OCI-LY7 (cell line): Measurements from ENCODE around the gene TTC33. TPM values are rescaled to one million over a fixed set of nuclear protein-coding genes. Genes with fewer than 3 reads are reported as not detected.
"Not testable (repeated sequence)": the region's sequence is repeated elsewhere in the genome, so short reads cannot be mapped to it uniquely, and the experiment has no call there.

ENCODE experiments used
- BruUV-seq: library from RNA; stranded (reverse); fragments of 400-500 nt; replicated peaks from 2 replicates; lab custom pipeline; 2021; lab: Mats Ljungman, UMichigan
- CTCF ChIA-PET: fragments of 300-600 bp; sonication (Branson Sonifier 250); formaldehyde crosslinking; loops from one replicate; lab custom pipeline; 2022; ENCODE audit warnings: antibody characterized with exemption; ENCODE audit not compliant: unreplicated experiment; lab: Charles Lee
- POLR2A ChIA-PET: fragments of 300-600 bp; sonication (Branson Sonifier 250); formaldehyde crosslinking; loops from one replicate; lab custom pipeline; 2022; ENCODE audit warnings: antibody characterized with exemption; lab: Charles Lee
- DNase-seq: peaks from one replicate; pipeline ENCODE4 v3.0.0-alpha.2; 2015; ENCODE audit warnings: low spot score
- H2AFZ ChIP-seq: fragments of 200-600 bp; sonication (generic), shearing (Covaris generic); 2 replicates; pipeline ENCODE4 v1.6.1; 2014; ENCODE audit warnings: mild to moderate bottlenecking, antibody characterized with exemption, low read length, moderate library complexity
- H3K27ac ChIP-seq: fragments of 200-600 bp; sonication (generic); 2 replicates; pipeline ENCODE4 v1.5.1; 2014; ENCODE audit warnings: mixed run types, low read depth, mild to moderate bottlenecking, moderate library complexity, low read length, inconsistent platforms; ENCODE audit not compliant: poor library complexity, severe bottlenecking
- H3K36me3 ChIP-seq: fragments of 200-600 bp; sonication (generic); 2 replicates; pipeline ENCODE4 v1.6.1; 2014; ENCODE audit warnings: mild to moderate bottlenecking, antibody characterized with exemption, low read length, moderate library complexity, mixed read lengths; ENCODE audit not compliant: insufficient read depth
- H3K4me1 ChIP-seq: fragments of 200-600 bp; sonication (generic); 2 replicates; pipeline ENCODE4 v1.5.1; 2014; ENCODE audit warnings: mild to moderate bottlenecking, low read length; ENCODE audit not compliant: insufficient read depth, poor library complexity, severe bottlenecking
- H3K4me2 ChIP-seq: fragments of 200-600 bp; sonication (generic); 2 replicates; pipeline ENCODE4 v1.6.1; 2014; ENCODE audit warnings: mild to moderate bottlenecking, low read length
- H3K4me3 ChIP-seq: fragments of 200-600 bp; sonication (generic); 2 replicates; pipeline ENCODE4 v1.5.1; 2014; ENCODE audit warnings: mild to moderate bottlenecking, low read depth, low read length; ENCODE audit not compliant: poor library complexity, severe bottlenecking
- H3K79me2 ChIP-seq: fragments of 200-600 bp; sonication (generic); 2 replicates; pipeline ENCODE4 v1.6.1; 2016; ENCODE audit warnings: low read depth, mild to moderate bottlenecking, low read length, moderate library complexity, mixed read lengths; ENCODE audit not compliant: insufficient read depth
- H3K9me2 ChIP-seq: fragments of 200-600 bp; sonication (generic); 2 replicates; pipeline ENCODE4 v1.6.1; 2016; ENCODE audit warnings: mild to moderate bottlenecking, low read length, mixed read lengths; ENCODE audit not compliant: insufficient read depth
- H3K9me3 ChIP-seq: fragments of 200-600 bp; sonication (generic); 2 replicates; pipeline ENCODE4 v1.6.1; 2014; ENCODE audit warnings: mild to moderate bottlenecking, mixed run types, low read length, mixed read lengths
- H4K20me1 ChIP-seq: fragments of 200-600 bp; sonication (generic); 2 replicates; pipeline ENCODE4 v1.6.1; 2014; ENCODE audit warnings: mild to moderate bottlenecking, antibody characterized with exemption, low read length, moderate library complexity, mixed read lengths; ENCODE audit not compliant: insufficient read depth
- CTCF ChIP-seq: fragments of 200-600 bp; sonication (generic); conservative IDR thresholded peaks from 2 replicates; pipeline ENCODE4 v1.5.1; 2014; ENCODE audit warnings: mild to moderate bottlenecking, antibody characterized with exemption, low read length, moderate library complexity, mixed read lengths
- EZH2phosphoT487 ChIP-seq: fragments of 200-600 bp; sonication (generic); IDR thresholded peaks from 2 replicates; pipeline ENCODE4 v1.6.1; 2018; ENCODE audit warnings: low read depth, borderline replicate concordance, mild to moderate bottlenecking, mixed run types, antibody characterized with exemption, low read length, moderate library complexity, mixed read lengths
- intact Hi-C: fragments of 100-400 bp; cut with micrococcal nuclease; formaldehyde crosslinking; loops from one replicate; pipeline ENCODE4 v1.10.0; 2022; ENCODE audit not compliant: unreplicated experiment
- total RNA-seq, 2 experiments: library from RNA; depleted of rRNA in 1 of 2; stranded (reverse); fragments of >200 nt in 1 of 2; shearing (Covaris generic) in 1 of 2; gene quantifications; 2 replicates each; pipeline ENCODE4 v1.2.3, GENCODE V29; 2014 to 2022

Gene TTC33
- total RNA-seq, 2 experiments from 2014 or later, result 15.9 to 20.5 TPM

- Histone ChIP-seq H4K20me1 (no peaks in the 10 kb centered on the region), H2AFZ (no peak overlapping the region), H3K4me3 (no peak overlapping the region), H3K27ac (no peak overlapping the region), H3K36me3 (no peaks in the 10 kb centered on the region), H3K9me2 (no peaks in the 10 kb centered on the region), H3K79me2 (no peaks in the 10 kb centered on the region), H3K4me1 (peaks cover 21% of the 10 kb centered on the region), H3K4me2 (peak overlapping the region; percentile 53; the same call in 1 of the 2 replicates), H3K9me3 (no peaks in the 10 kb centered on the region)
- DNase-seq, result no peak
- no peak for TF ChIP-seq EZH2phosphoT487
- no peak for TF ChIP-seq CTCF
- ChIA-PET CTCF (interaction anchor here (0.6 kb wide), 1 partner anchor 1257 kb away, joined by 3 read pairs; no protein-coding TSS in a partner anchor), POLR2A (no interaction called here)
- BruUV-seq, result no TSS peak
- intact Hi-C loops, result no loop called here
These were observed 186.1 kb downstream of the TTC33 start for GRCh38 chr5:40569546-40570270.

GRCh38 chr5:40568548-40568947 is 187.2 kb downstream of the TTC33 start:
- ChIA-PET POLR2A (interaction anchor here (0.6 kb wide), 1 partner anchor 67 kb away, joined by 4 read pairs; no protein-coding TSS in a partner anchor), CTCF (no interaction called here)
- Histone ChIP-seq H3K27ac (no peak overlapping the region), H3K9me2 (no peaks in the 10 kb centered on the region), H4K20me1 (no peaks in the 10 kb centered on the region), H3K36me3 (no peaks in the 10 kb centered on the region), H3K79me2 (no peaks in the 10 kb centered on the region), H3K4me1 (peaks cover 21% of the 10 kb centered on the region), H3K4me2 (no peak overlapping the region), H3K9me3 (no peaks in the 10 kb centered on the region), H3K4me3 (no peak overlapping the region), H2AFZ (no peak overlapping the region)
- intact Hi-C loops, result no loop called here
- no TSS peak for BruUV-seq
- no peak for DNase-seq
- TF ChIP-seq EZH2phosphoT487 (no peak), CTCF (no peak)

GRCh38 chr5:40563173-40563572 is 192.6 kb downstream of the TTC33 start:
- CTCF ChIA-PET, BruUV-seq, POLR2A ChIA-PET: not testable (repeated sequence)

More at GRCh38 chr5:40563173-40563572, 192.6 kb downstream of the TTC33 start:
- H3K36me3 ChIP-seq, H3K4me1 ChIP-seq, intact Hi-C loops, H2AFZ ChIP-seq, H3K79me2 ChIP-seq, H3K27ac ChIP-seq, H3K4me3 ChIP-seq, H4K20me1 ChIP-seq, H3K9me2 ChIP-seq, DNase-seq, H3K9me3 ChIP-seq, H3K4me2 ChIP-seq: not testable (repeated sequence)
